OCI-LY3 (cell line): ENCODE measurements around the gene F10.

Experiments used
- H2AFZ ChIP-seq: fragments of 200-600, 300-600 bp; shearing (Covaris generic); 2 replicates; pipeline ENCODE4 v1.6.0; 2014; ENCODE audit warnings: antibody characterized with exemption, low read depth, low read length
- H3K27ac ChIP-seq: fragments of 200-600, 300-600 bp; sonication (generic); 2 replicates; pipeline ENCODE4 v1.5.1; 2014; ENCODE audit warnings: mild to moderate bottlenecking, low read length, moderate library complexity, mixed read lengths
- H3K27me3 ChIP-seq: fragments of 200-600, 300-600 bp; sonication (generic); 2 replicates; pipeline ENCODE4 v1.6.1; 2014; ENCODE audit warnings: low read depth, low read length, mixed read lengths
- H3K36me3 ChIP-seq: fragments of 200-600, 300-600 bp; sonication (generic); replicated peaks from 2 replicates; pipeline ENCODE3; 2014; ENCODE audit warnings: low read depth, low read length, mixed read lengths
- H3K4me1 ChIP-seq: fragments of 300-600, 200-600 bp; sonication (generic); 2 replicates; pipeline ENCODE4 v1.6.1; 2014; ENCODE audit warnings: low read length, mixed read lengths
- H3K4me2 ChIP-seq: fragments of 200-600, 300-600 bp; sonication (generic); 2 replicates; pipeline ENCODE4 v1.6.1; 2014; ENCODE audit warnings: low read length, mixed read lengths
- H3K4me3 ChIP-seq: fragments of 300-600, 200-600 bp; sonication (generic); 2 replicates; pipeline ENCODE4 v1.5.1; 2014; ENCODE audit warnings: antibody characterized with exemption, mild to moderate bottlenecking, low read length, moderate library complexity
- H3K79me2 ChIP-seq: fragments of 300-600, 200-600 bp; shearing (Covaris generic); 2 replicates; pipeline ENCODE4 v1.6.1; 2014; ENCODE audit warnings: mild to moderate bottlenecking, low read length, mixed read lengths
- H3K9ac ChIP-seq: fragments of 300-600, 200-600 bp; shearing (Covaris generic); 2 replicates; pipeline ENCODE4 v1.6.0; 2014; ENCODE audit warnings: mild to moderate bottlenecking, low read length, moderate library complexity
- H3K9me3 ChIP-seq: fragments of 200-600, 300-600 bp; shearing (Covaris generic); 2 replicates; pipeline ENCODE4 v1.6.1; 2014; ENCODE audit warnings: low read length, mixed read lengths; ENCODE audit not compliant: insufficient read depth
- H4K20me1 ChIP-seq: fragments of 200-600, 300-600 bp; sonication (generic); 2 replicates; pipeline ENCODE4 v1.6.1; 2016; ENCODE audit warnings: low read length, mixed read lengths; ENCODE audit not compliant: insufficient read depth
- EZH2phosphoT487 ChIP-seq: fragments of 200-600 bp; shearing (Covaris generic); IDR thresholded peaks from 2 replicates; pipeline ENCODE4 v1.6.1; 2018; ENCODE audit warnings: antibody characterized with exemption, mixed run types, low read depth
- TF ChIP-seq, protein P1 (sequence below): fragments of 200-600, 300-600 bp; sonication (generic); IDR thresholded peaks from 2 replicates; pipeline ENCODE4 v1.5.1; 2014; ENCODE audit warnings: antibody characterized with exemption, low read length, low read depth

Gene F10

DNA sequence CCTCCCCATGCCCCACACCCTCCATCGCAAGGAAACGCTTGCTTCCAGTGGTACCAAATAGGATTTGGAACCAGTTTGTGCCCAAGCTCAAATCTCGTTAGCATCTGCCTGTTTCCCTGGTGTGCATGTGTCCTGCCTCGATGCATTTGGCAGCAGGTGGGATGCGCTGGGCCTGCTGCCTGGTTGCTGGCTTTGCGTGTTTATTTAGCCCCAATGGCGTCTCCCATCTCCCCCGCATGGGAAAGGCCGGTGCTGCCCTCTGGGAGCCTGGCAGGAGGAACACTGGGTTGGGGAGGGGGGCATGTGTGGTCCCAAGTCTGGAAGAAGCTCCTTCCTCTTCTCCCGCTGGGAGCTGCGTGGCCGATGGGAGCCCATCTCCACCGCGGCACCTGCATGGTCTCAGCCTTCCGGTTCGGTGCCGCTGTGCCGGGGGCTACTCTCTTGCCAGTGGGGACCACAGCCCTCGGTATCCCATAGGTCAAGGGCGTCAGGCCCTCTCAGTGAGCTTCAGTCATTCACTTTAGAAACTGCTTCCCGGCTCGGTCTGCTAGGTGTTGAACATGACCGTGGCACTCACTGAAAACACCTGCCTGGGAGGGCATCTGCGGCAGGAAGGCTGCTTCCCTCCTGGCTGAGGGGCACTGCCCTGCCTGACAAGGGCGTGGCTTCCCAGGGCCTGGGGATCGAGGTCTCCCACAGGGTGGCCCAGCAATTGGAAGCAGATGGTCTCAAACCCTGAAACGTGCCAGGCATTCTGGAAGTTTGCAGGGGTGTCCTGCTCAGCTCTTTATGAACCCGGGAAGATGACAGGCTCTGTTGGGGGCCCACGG lies 28.8 kb upstream of the F10 start:
- no peaks in the 10 kb centered on the region for H3K4me1 ChIP-seq
- no peaks in the 10 kb centered on the region for H3K27me3 ChIP-seq
- H3K36me3 ChIP-seq = no peaks in the 10 kb centered on the region
- no peaks in the 10 kb centered on the region for H3K79me2 ChIP-seq
- H4K20me1 ChIP-seq = no peaks in the 10 kb centered on the region
- no peak overlapping the region for H2AFZ ChIP-seq
- no peak overlapping the region for H3K4me3 ChIP-seq
- no peak overlapping the region for H3K4me2 ChIP-seq
- TF ChIP-seq EZH2phosphoT487 = no peak
- TF ChIP-seq, protein P1, sequence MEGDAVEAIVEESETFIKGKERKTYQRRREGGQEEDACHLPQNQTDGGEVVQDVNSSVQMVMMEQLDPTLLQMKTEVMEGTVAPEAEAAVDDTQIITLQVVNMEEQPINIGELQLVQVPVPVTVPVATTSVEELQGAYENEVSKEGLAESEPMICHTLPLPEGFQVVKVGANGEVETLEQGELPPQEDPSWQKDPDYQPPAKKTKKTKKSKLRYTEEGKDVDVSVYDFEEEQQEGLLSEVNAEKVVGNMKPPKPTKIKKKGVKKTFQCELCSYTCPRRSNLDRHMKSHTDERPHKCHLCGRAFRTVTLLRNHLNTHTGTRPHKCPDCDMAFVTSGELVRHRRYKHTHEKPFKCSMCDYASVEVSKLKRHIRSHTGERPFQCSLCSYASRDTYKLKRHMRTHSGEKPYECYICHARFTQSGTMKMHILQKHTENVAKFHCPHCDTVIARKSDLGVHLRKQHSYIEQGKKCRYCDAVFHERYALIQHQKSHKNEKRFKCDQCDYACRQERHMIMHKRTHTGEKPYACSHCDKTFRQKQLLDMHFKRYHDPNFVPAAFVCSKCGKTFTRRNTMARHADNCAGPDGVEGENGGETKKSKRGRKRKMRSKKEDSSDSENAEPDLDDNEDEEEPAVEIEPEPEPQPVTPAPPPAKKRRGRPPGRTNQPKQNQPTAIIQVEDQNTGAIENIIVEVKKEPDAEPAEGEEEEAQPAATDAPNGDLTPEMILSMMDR = no peak
- no peak overlapping the region for H3K9ac ChIP-seq
- H3K27ac ChIP-seq = no peak overlapping the region
- H3K9me3 ChIP-seq = no peaks in the 10 kb centered on the region

DNA sequence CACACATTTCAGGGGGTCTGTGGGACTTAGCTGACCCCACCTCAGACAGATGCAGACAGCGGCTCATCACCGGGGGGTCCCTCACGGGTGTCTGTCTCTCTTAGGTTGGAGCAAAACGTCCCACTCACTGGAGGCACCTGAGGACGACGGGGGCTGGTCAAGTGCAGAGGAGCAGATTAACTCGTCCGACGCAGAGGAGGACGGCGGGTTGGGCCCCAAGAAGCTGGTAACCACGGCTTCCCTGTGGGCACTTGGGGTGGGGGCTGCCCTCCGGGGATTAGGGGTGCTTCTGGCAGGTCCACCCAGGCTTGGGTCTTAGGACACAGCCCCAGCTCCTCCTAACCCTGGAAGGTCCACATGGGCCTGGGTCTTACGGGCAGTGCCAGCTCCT lies 28.2 kb upstream of the F10 start:
- Histone ChIP-seq H3K36me3 (no peaks in the 10 kb centered on the region), H2AFZ (no peak overlapping the region), H3K9ac (no peak overlapping the region), H3K27ac (no peak overlapping the region), H3K4me1 (no peaks in the 10 kb centered on the region), H3K79me2 (no peaks in the 10 kb centered on the region), H4K20me1 (no peaks in the 10 kb centered on the region), H3K4me3 (no peak overlapping the region), H3K4me2 (no peak overlapping the region), H3K9me3 (no peaks in the 10 kb centered on the region), H3K27me3 (no peaks in the 10 kb centered on the region)
- TF ChIP-seq, protein P1 = no peak
- TF ChIP-seq EZH2phosphoT487 = no peak

DNA sequence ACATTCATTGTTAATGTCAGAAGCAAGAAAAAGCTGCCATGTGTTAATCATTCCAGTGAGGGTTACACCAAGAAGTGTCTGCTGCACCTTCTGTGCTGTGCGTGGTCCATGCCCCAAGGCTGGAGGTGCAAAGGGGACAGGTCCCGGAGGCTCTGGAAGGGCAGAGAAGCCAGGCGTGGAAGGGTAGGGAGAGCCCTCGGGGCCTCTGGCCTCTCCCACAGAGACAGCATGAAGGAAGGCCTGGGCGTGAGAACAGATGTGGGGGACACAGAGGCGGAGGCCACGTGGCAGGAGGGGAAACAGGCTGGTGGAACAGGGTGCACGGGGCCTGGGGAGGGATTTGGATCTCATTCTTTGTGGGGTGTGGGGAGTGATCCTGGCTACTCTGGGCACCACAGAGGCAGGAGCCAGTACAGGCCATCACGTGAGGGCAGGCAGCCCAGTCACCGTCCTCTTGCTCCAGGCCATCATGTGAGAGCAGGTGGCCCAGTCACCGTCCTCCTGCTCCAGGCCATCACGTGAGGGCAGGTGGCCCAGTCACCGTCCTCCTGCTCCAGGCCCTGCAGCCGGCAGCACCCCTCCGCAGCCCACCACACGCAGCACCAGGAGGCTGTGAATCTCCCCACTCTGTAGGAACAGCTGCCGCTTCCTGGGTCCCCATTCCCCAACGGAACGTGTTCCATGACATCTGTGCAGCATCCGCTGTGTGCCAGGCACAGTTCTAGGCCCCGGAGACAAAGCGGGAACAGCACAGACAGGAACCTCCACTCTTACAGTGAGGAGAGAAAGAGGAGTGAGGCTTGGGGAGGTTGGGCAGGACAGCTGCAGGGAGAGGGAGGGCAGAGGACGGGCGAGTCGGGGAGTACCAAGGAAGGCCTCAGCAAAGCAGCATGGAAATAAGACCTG lies 27.2 kb upstream of the F10 start:
- Histone ChIP-seq H2AFZ (no peak overlapping the region), H3K79me2 (no peaks in the 10 kb centered on the region), H3K4me3 (no peak overlapping the region), H3K4me1 (no peaks in the 10 kb centered on the region), H3K4me2 (no peak overlapping the region), H3K9ac (no peak overlapping the region), H3K27ac (no peak overlapping the region), H3K27me3 (no peaks in the 10 kb centered on the region), H4K20me1 (no peaks in the 10 kb centered on the region), H3K36me3 (no peaks in the 10 kb centered on the region), H3K9me3 (no peaks in the 10 kb centered on the region)
- TF ChIP-seq, protein P1 = no peak
- no peak for TF ChIP-seq EZH2phosphoT487

- no peak for TF ChIP-seq EZH2phosphoT487
- TF ChIP-seq, protein P1 = no peak
Observed at GRCh38 chr13:113096052-113096744, 26.4 kb upstream of the F10 start.

More at GRCh38 chr13:113096052-113096744, 26.4 kb upstream of the F10 start:
- H3K4me2 ChIP-seq = no peak overlapping the region
- H3K9ac ChIP-seq = no peak overlapping the region
- H3K4me1 ChIP-seq = no peaks in the 10 kb centered on the region
- H4K20me1 ChIP-seq = no peaks in the 10 kb centered on the region
- H3K9me3 ChIP-seq = no peaks in the 10 kb centered on the region
- H3K79me2 ChIP-seq = no peaks in the 10 kb centered on the region
- H3K27ac ChIP-seq = no peak overlapping the region
- H3K4me3 ChIP-seq = no peak overlapping the region
- no peak overlapping the region for H2AFZ ChIP-seq
- no peaks in the 10 kb centered on the region for H3K36me3 ChIP-seq
- H3K27me3 ChIP-seq = no peaks in the 10 kb centered on the region
